Suprapubic skin (tissue), 2 donors: ENCODE measurements around the gene L1CAM.

Source experiments
- EP300 ChIP-seq: sonication (generic); formaldehyde crosslinking; IDR thresholded peaks from one replicate; pipeline ENCODE4 v1.6.1; 2017; ENCODE audit warnings: antibody characterized with exemption
- POLR2A ChIP-seq, 2 donors: fragments of 450-650 bp; IDR thresholded peaks; one replicate each; pipeline ENCODE4 v1.6.1; 2017; ENCODE audit warnings: antibody characterized with exemption in 2 of 2, mild to moderate bottlenecking in 2 of 2, moderate library complexity in 2 of 2

- TF ChIP-seq EP300 (no peak), POLR2A (IDR thresholded peaks at IDR 0.05) (no peak)
Observed at GRCh38 chrX:153902385-153902784, 16.4 kb upstream of the L1CAM start.
